Esophagus (tissue), 2 donors: Measurements from ENCODE around the gene RHPN2. TPM values are rescaled to one million over a fixed set of nuclear protein-coding genes. Genes with fewer than 3 reads are reported as not detected.

Source experiments
- polyA plus RNA-seq, 2 donors: library from polyadenylated mRNA; stranded (reverse); fragments of 200-250 nt; gene quantifications; one replicate each; pipeline ENCODE4 v1.2.3, GENCODE V29; 2013
- donor health status: healthy with polysubstance abuse.
- donor health status: Bipolar disorder and iron deficiency.

Gene RHPN2
- polyA plus RNA-seq, 2 donors: 0.26 to 0.76 TPM

Other genes with a start within 250 kb of the RHPN2 start
- gene SLC7A9, start 195.1 kb downstream of the RHPN2 start, polyA plus RNA-seq: under 1 TPM; 0.16 to 0.33 TPM
- 1 to 10 TPM; 6.3 to 8.2 TPM for gene CEP89, start 92.9 kb downstream of the RHPN2 start, polyA plus RNA-seq
- 1 to 10 TPM in 1 of 2 donors, under 1 TPM in 1; 0.51 to 1.7 TPM for gene FAAP24, start 92.6 kb downstream of the RHPN2 start, polyA plus RNA-seq
- gene GPATCH1, start 16.3 kb upstream of the RHPN2 start, polyA plus RNA-seq: 1 to 10 TPM; 4.3 to 5.2 TPM
- not detected for gene WDR88, start 67.2 kb upstream of the RHPN2 start, polyA plus RNA-seq
- 1 to 10 TPM; 4.1 to 5.7 TPM for gene LRP3, start 129.4 kb upstream of the RHPN2 start, polyA plus RNA-seq
- under 1 TPM in 1 of 2 donors, not detected in 1; 0.04 TPM for gene SLC7A10, start 161.0 kb upstream of the RHPN2 start, polyA plus RNA-seq
- 10 to 100 TPM; 14.1 to 19.4 TPM for gene CEBPA, start 237.6 kb upstream of the RHPN2 start, polyA plus RNA-seq